Astrocyte (in vitro differentiated cells and primary cell): ENCODE data around the gene SPON1.

Experiments
- EZH2 ChIP-seq: IDR thresholded peaks from 2 replicates; pipeline ENCODE4 v1.6.1; 2012; ENCODE audit warnings: mild to moderate bottlenecking, low read length, inconsistent platforms; ENCODE audit not compliant: insufficient read depth
- TF ChIP-seq, protein P1 (sequence below): IDR thresholded peaks from 2 replicates; pipeline ENCODE4 v1.5.1; 2011; ENCODE audit warnings: low read depth, mild to moderate bottlenecking, inconsistent platforms, low read length, moderate library complexity; ENCODE audit not compliant: insufficient read depth

DNA sequence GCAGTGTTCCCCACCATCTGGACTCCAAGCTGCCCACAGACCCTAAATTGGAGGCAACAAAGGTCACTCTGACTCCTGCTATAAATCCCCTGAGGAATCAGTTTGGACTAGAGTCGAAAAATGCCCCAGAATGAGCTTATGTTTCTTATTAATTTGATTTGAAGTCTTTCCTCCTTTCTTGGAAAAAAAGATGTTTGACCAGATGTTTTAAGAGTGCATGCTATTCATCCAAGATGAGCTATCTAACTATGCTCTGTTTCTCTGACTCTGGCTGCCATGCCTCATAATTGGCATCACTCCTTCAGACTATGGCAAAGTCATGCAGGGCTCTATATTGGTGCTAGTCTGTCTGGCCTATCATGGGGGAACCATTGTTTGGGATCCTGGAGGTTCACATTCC lies 174.0 kb downstream of the SPON1 start:
- no peak for TF ChIP-seq EZH2
- TF ChIP-seq, protein P1, sequence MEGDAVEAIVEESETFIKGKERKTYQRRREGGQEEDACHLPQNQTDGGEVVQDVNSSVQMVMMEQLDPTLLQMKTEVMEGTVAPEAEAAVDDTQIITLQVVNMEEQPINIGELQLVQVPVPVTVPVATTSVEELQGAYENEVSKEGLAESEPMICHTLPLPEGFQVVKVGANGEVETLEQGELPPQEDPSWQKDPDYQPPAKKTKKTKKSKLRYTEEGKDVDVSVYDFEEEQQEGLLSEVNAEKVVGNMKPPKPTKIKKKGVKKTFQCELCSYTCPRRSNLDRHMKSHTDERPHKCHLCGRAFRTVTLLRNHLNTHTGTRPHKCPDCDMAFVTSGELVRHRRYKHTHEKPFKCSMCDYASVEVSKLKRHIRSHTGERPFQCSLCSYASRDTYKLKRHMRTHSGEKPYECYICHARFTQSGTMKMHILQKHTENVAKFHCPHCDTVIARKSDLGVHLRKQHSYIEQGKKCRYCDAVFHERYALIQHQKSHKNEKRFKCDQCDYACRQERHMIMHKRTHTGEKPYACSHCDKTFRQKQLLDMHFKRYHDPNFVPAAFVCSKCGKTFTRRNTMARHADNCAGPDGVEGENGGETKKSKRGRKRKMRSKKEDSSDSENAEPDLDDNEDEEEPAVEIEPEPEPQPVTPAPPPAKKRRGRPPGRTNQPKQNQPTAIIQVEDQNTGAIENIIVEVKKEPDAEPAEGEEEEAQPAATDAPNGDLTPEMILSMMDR, result no peak
